Upper lobe of left lung (tissue), 4 donors: ENCODE measurements around the gene TRIM42.

ENCODE experiments used
- CTCF ChIP-seq, 6 experiments: fragments of 450-650 bp in 4 of 6; fragments of 200-600 bp in 2 of 6; sonication (generic) in 2 of 6; IDR thresholded peaks; one replicate each; pipeline ENCODE4 v1.5.1; 2016 to 2019; ENCODE audit warnings: antibody characterized with exemption in 6 of 6
- EP300 ChIP-seq, 4 donors: sonication (generic); formaldehyde crosslinking; IDR thresholded peaks; one replicate each; pipeline ENCODE4 v1.5.1; 2017; ENCODE audit warnings: antibody characterized with exemption in 4 of 4, control low read depth in 2 of 4
- POLR2A ChIP-seq, 4 donors: fragments of 450-650 bp; IDR thresholded peaks; one replicate each; pipeline ENCODE4 v1.5.1; 2016 to 2017; ENCODE audit warnings: antibody characterized with exemption in 4 of 4, mild to moderate bottlenecking in 2 of 4
- POLR2AphosphoS5 ChIP-seq, 2 donors: sonication (generic); formaldehyde crosslinking; IDR thresholded peaks; one replicate each; pipeline ENCODE4 v1.5.1; 2017; ENCODE audit warnings: antibody characterized with exemption in 2 of 2

GRCh38 chr3:140629357-140630137 is 48.3 kb upstream of the TRIM42 start:
- TF ChIP-seq CTCF (IDR thresholded peaks at IDR 0.05) (no peak), POLR2AphosphoS5 (IDR thresholded peaks at IDR 0.05) (no peak), POLR2A (IDR thresholded peaks at IDR 0.05) (no peak), EP300 (IDR thresholded peaks at IDR 0.05) (no peak)
